Measurements from ENCODE around the gene GTF2H4.
A peak's percentile ranks its signal among the peaks of the same experiment; 100 is the strongest.
"Not testable (repeated sequence)": the region's sequence is repeated elsewhere in the genome, so short reads cannot be mapped to it uniquely, and the experiment has no call there.

Gene GTF2H4

GRCh38 chr6:30907758-30908591 is at the start of gene GTF2H4:
TSS of gene GTF2H4 (plus strand) at chr6:30908207.
- Histone ChIP-seq H3K36me3 (replicated peaks) (peaks cover 25% of the 10 kb centered on the region), H3K9me3 (no peaks in the 10 kb centered on the region), H3K4me1 (peaks cover 4% of the 10 kb centered on the region; the same call in 1 of the 2 replicates), H3K4me3 (peak within 1 kb of the TSS; percentile 86), H3K27me3 (ENCODE audit: low read depth) (no peaks in the 10 kb centered on the region)
- in situ Hi-C loops (cut with MboI; ENCODE audit: low sequenced_read_pairs) = no loop called here
- peak; percentile 98 for DNase-seq (ENCODE audit: low spot score in 2 of 2)

- in situ Hi-C loops (cut with MboI; ENCODE audit: low sequenced_read_pairs) = not testable (repeated sequence)
These were observed 48.3 kb upstream of the GTF2H4 start for GRCh38 chr6:30859726-30860125.

GRCh38 chr6:30861257-30862048 is 46.6 kb upstream of the GTF2H4 start:
- Histone ChIP-seq H3K36me3 (replicated peaks) (no peaks in the 10 kb centered on the region), H3K27me3 (ENCODE audit: low read depth) (no peaks in the 10 kb centered on the region), H3K4me1 (no peaks in the 10 kb centered on the region), H3K9me3 (peaks cover 5% of the 10 kb centered on the region), H3K4me3 (no peak overlapping the region)
- in situ Hi-C loops (cut with MboI; ENCODE audit: low sequenced_read_pairs) = no loop called here
- no peak for DNase-seq (ENCODE audit: low spot score in 2 of 2)

More at GRCh38 chr6:30859726-30860125, 48.3 kb upstream of the GTF2H4 start:
- not testable (repeated sequence) for H3K4me3 ChIP-seq; H3K4me1 ChIP-seq; H3K36me3 ChIP-seq (replicated peaks); H3K9me3 ChIP-seq; DNase-seq (ENCODE audit: low spot score in 2 of 2); H3K27me3 ChIP-seq (ENCODE audit: low read depth)

- DNase-seq (ENCODE audit: low spot score in 2 of 2) = no peak
- Histone ChIP-seq H3K4me1 (no peaks in the 10 kb centered on the region), H3K9me3 (peaks cover 5% of the 10 kb centered on the region), H3K27me3 (ENCODE audit: low read depth) (no peaks in the 10 kb centered on the region), H3K36me3 (replicated peaks) (no peaks in the 10 kb centered on the region), H3K4me3 (no peak overlapping the region)
- in situ Hi-C loops (cut with MboI; ENCODE audit: low sequenced_read_pairs) = no loop called here
These were observed 45.7 kb upstream of the GTF2H4 start for GRCh38 chr6:30862156-30862875.

GRCh38 chr6:30864325-30864724 is 43.7 kb upstream of the GTF2H4 start:
- DNase-seq (ENCODE audit: low spot score in 2 of 2) = no peak
- H3K36me3 ChIP-seq (replicated peaks) = no peaks in the 10 kb centered on the region
- in situ Hi-C loops (cut with MboI; ENCODE audit: low sequenced_read_pairs) = no loop called here
- no peaks in the 10 kb centered on the region for H3K4me1 ChIP-seq
- H3K4me3 ChIP-seq = no peak overlapping the region
- H3K27me3 ChIP-seq (ENCODE audit: low read depth) = no peaks in the 10 kb centered on the region; the same call in 1 of the 2 replicates
- peaks cover 16% of the 10 kb centered on the region for H3K9me3 ChIP-seq

GRCh38 chr6:30869241-30869749 is 38.7 kb upstream of the GTF2H4 start:
- H3K36me3 ChIP-seq (replicated peaks); H3K4me1 ChIP-seq; in situ Hi-C loops (cut with MboI; ENCODE audit: low sequenced_read_pairs); H3K27me3 ChIP-seq (ENCODE audit: low read depth); DNase-seq (ENCODE audit: low spot score in 2 of 2); H3K4me3 ChIP-seq: not testable (repeated sequence)
- peaks cover 23% of the 10 kb centered on the region for H3K9me3 ChIP-seq

GRCh38 chr6:30870546-30870945 is 37.5 kb upstream of the GTF2H4 start:
- peaks cover 23% of the 10 kb centered on the region for H3K9me3 ChIP-seq
- H3K4me1 ChIP-seq = no peaks in the 10 kb centered on the region
- no peaks in the 10 kb centered on the region for H3K36me3 ChIP-seq (replicated peaks)
- no peak for DNase-seq (ENCODE audit: low spot score in 2 of 2)
- no peak overlapping the region for H3K4me3 ChIP-seq
- in situ Hi-C loops (cut with MboI; ENCODE audit: low sequenced_read_pairs) = no loop called here
- H3K27me3 ChIP-seq (ENCODE audit: low read depth) = no peaks in the 10 kb centered on the region; the same call in 1 of the 2 replicates

- Histone ChIP-seq H3K27me3 (ENCODE audit: low read depth) (no peaks in the 10 kb centered on the region; the same call in 1 of the 2 replicates), H3K4me3 (no peak overlapping the region), H3K4me1 (0 out of 2 replicates have a peak, but pooled peaks cover 3% of the 10 kb centered on the region), H3K36me3 (replicated peaks) (no peaks in the 10 kb centered on the region), H3K9me3 (peaks cover 23% of the 10 kb centered on the region)
- no peak for DNase-seq (ENCODE audit: low spot score in 2 of 2)
- in situ Hi-C loops (cut with MboI; ENCODE audit: low sequenced_read_pairs) = no loop called here
These were observed 36.3 kb upstream of the GTF2H4 start for GRCh38 chr6:30871592-30872183.

- in situ Hi-C loops (cut with MboI; ENCODE audit: low sequenced_read_pairs) = no loop called here
- Histone ChIP-seq H3K27me3 (ENCODE audit: low read depth) (no peaks in the 10 kb centered on the region; the same call in 1 of the 2 replicates), H3K36me3 (replicated peaks) (no peaks in the 10 kb centered on the region)
These were observed 34.8 kb upstream of the GTF2H4 start for GRCh38 chr6:30873137-30873640.

GRCh38 chr6:30873795-30874194 is 34.2 kb upstream of the GTF2H4 start:
- DNase-seq (ENCODE audit: low spot score in 2 of 2); H3K36me3 ChIP-seq (replicated peaks); H3K4me3 ChIP-seq; in situ Hi-C loops (cut with MboI; ENCODE audit: low sequenced_read_pairs); H3K27me3 ChIP-seq (ENCODE audit: low read depth): not testable (repeated sequence)
- Histone ChIP-seq H3K9me3 (peaks cover 17% of the 10 kb centered on the region), H3K4me1 (peaks cover 11% of the 10 kb centered on the region)

More at GRCh38 chr6:30873137-30873640, 34.8 kb upstream of the GTF2H4 start:
- H3K9me3 ChIP-seq = peaks cover 23% of the 10 kb centered on the region
- no peak overlapping the region for H3K4me3 ChIP-seq
- peaks cover 11% of the 10 kb centered on the region for H3K4me1 ChIP-seq
- DNase-seq (ENCODE audit: low spot score in 2 of 2) = no peak

GRCh38 chr6:30875244-30876038 is 32.6 kb upstream of the GTF2H4 start:
- peak in 1 of 2 experiments; percentile 34 for DNase-seq (ENCODE audit: low spot score in 2 of 2)
- Histone ChIP-seq H3K36me3 (replicated peaks) (no peaks in the 10 kb centered on the region), H3K4me3 (no peak overlapping the region), H3K27me3 (ENCODE audit: low read depth) (no peaks in the 10 kb centered on the region), H3K4me1 (peaks cover 11% of the 10 kb centered on the region), H3K9me3 (peaks cover 10% of the 10 kb centered on the region)
- in situ Hi-C loops (cut with MboI; ENCODE audit: low sequenced_read_pairs) = no loop called here

GRCh38 chr6:30876039-30876730 is 31.8 kb upstream of the GTF2H4 start:
- no peaks in the 10 kb centered on the region for H3K36me3 ChIP-seq (replicated peaks)
- no peak overlapping the region for H3K4me3 ChIP-seq
- peaks cover 8% of the 10 kb centered on the region; the same call in 1 of the 2 replicates for H3K9me3 ChIP-seq
- no peaks in the 10 kb centered on the region for H3K27me3 ChIP-seq (ENCODE audit: low read depth)
- H3K4me1 ChIP-seq = peaks cover 11% of the 10 kb centered on the region
- in situ Hi-C loops (cut with MboI; ENCODE audit: low sequenced_read_pairs) = no loop called here
- DNase-seq (ENCODE audit: low spot score in 2 of 2) = no peak

Measured in HAP-1 (cell line).